Endothelial cell (in vitro differentiated cells): ENCODE results near the gene FBXO44. TPM values are rescaled to one million over a fixed set of nuclear protein-coding genes. Genes with fewer than 3 reads are reported as not detected.
"Not testable (repeated sequence)": the region's sequence is repeated elsewhere in the genome, so short reads cannot be mapped to it uniquely, and the experiment has no call there.

Experiments used
- DNase-seq: peaks from one replicate; pipeline ENCODE4 v3.0.0; 2021; ENCODE audit warnings: low spot score
- H3K27ac Mint-ChIP-seq: one replicate; pipeline ENCODE4 v1.8.0; 2021; ENCODE audit warnings: mixed read lengths, inconsistent platforms; ENCODE audit not compliant: unreplicated experiment
- H3K27me3 Mint-ChIP-seq: one replicate; pipeline ENCODE4 v1.8.0; 2021; ENCODE audit warnings: mild to moderate bottlenecking, moderate library complexity, mixed read lengths, inconsistent platforms; ENCODE audit not compliant: unreplicated experiment
- H3K36me3 Mint-ChIP-seq: one replicate; pipeline ENCODE4 v1.8.0; 2021; ENCODE audit warnings: mild to moderate bottlenecking, low read depth, mixed read lengths, inconsistent platforms; ENCODE audit not compliant: unreplicated experiment
- H3K4me1 Mint-ChIP-seq: one replicate; pipeline ENCODE4 v1.8.0; 2021; ENCODE audit warnings: mild to moderate bottlenecking, mixed read lengths, inconsistent platforms; ENCODE audit not compliant: unreplicated experiment
- H3K4me3 Mint-ChIP-seq: one replicate; pipeline ENCODE4 v1.8.0; 2021; ENCODE audit warnings: mild to moderate bottlenecking, mixed read lengths, inconsistent platforms; ENCODE audit not compliant: unreplicated experiment
- H3K9me3 Mint-ChIP-seq: one replicate; pipeline ENCODE4 v1.8.0; 2021; ENCODE audit warnings: mixed read lengths, inconsistent platforms; ENCODE audit not compliant: unreplicated experiment
- CTCF ChIP-seq: fragments of 200-600 bp; sonication (generic); IDR thresholded peaks from one replicate; pipeline ENCODE4 v1.5.0; 2021; ENCODE audit warnings: antibody characterized with exemption; ENCODE audit not compliant: unreplicated experiment
- long read RNA-seq: library from polyadenylated mRNA; unstranded; transcript quantifications from one replicate; pipeline ENCODE4 v2.0.0, GENCODE V29; 2020; ENCODE audit not compliant: unreplicated experiment
- total RNA-seq: library from RNA; stranded (reverse); fragmentation: NEBNext Ultra II Directional; extraction: Animal tissue kit (Norgen Biotek cat#: 25700); gene quantifications from one replicate; pipeline ENCODE4 v1.2.1, GENCODE V29; 2021; ENCODE audit not compliant: unreplicated experiment

The FBXO44 gene
- 10.2 TPM for total RNA-seq
- long read RNA-seq, partial matches to known transcripts: 0 of 8 reads
- long read RNA-seq, other reads (novel, unspliced or antisense): 3 of 8 reads

- peaks cover 2% of the 10 kb centered on the region for H3K4me1 Mint-ChIP-seq
- no peak for TF ChIP-seq CTCF
- peak within 1 kb of the TSS; percentile 47 for H3K4me3 Mint-ChIP-seq
- DNase-seq: peak; percentile 39
- no peak within 1 kb of the TSS for H3K27ac Mint-ChIP-seq
- peaks cover 4% of the 10 kb centered on the region for H3K36me3 Mint-ChIP-seq
- no peaks in the 10 kb centered on the region for H3K9me3 Mint-ChIP-seq
- H3K27me3 Mint-ChIP-seq: peaks cover 14% of the 10 kb centered on the region
Observed at GRCh38 chr1:11654137-11654938, at the start of gene FBXO44, which contains the start of gene FBXO2. TSS of gene FBXO44 (plus strand) at chr1:11654877. CDS start at chr1:11655836, 959 bp downstream. TSS of gene FBXO2 (minus strand) at chr1:11654429. CDS start at chr1:11654340, 89 bp downstream.

- Mint-ChIP-seq H3K36me3 (no peaks in the 10 kb centered on the region), H3K4me1 (no peaks in the 10 kb centered on the region), H3K9me3 (no peaks in the 10 kb centered on the region), H3K27ac (no peak overlapping the region), H3K4me3 (no peak overlapping the region), H3K27me3 (peaks cover 11% of the 10 kb centered on the region)
- no peak for TF ChIP-seq CTCF
- no peak for DNase-seq
Observed at GRCh38 chr1:11606775-11607174, 47.9 kb upstream of the FBXO44 start.

- H3K4me3 Mint-ChIP-seq, H3K36me3 Mint-ChIP-seq, H3K27me3 Mint-ChIP-seq, H3K9me3 Mint-ChIP-seq, H3K27ac Mint-ChIP-seq, DNase-seq, H3K4me1 Mint-ChIP-seq: not testable (repeated sequence)
Observed at GRCh38 chr1:11608596-11609130, 46.0 kb upstream of the FBXO44 start.

GRCh38 chr1:11609378-11609777 lies 45.3 kb upstream of the FBXO44 start:
- not testable (repeated sequence) for H3K9me3 Mint-ChIP-seq, H3K27ac Mint-ChIP-seq, H3K4me3 Mint-ChIP-seq, DNase-seq, H3K36me3 Mint-ChIP-seq, H3K4me1 Mint-ChIP-seq, H3K27me3 Mint-ChIP-seq

GRCh38 chr1:11610629-11611180 lies 44.0 kb upstream of the FBXO44 start:
- no peak for DNase-seq
- Mint-ChIP-seq H3K4me3 (no peak overlapping the region), H3K9me3 (no peaks in the 10 kb centered on the region), H3K4me1 (no peaks in the 10 kb centered on the region), H3K36me3 (no peaks in the 10 kb centered on the region), H3K27me3 (peaks cover 9% of the 10 kb centered on the region), H3K27ac (no peak overlapping the region)
- no peak for TF ChIP-seq CTCF
